Kidney epithelial cell (primary cell): ENCODE data around the gene XDH. TPM values are rescaled to one million over a fixed set of nuclear protein-coding genes. Genes with fewer than 3 reads are reported as not detected.

Source experiments
- DNase-seq: peaks from one replicate; pipeline ENCODE4 v3.0.0-alpha.2; 2010; ENCODE audit warnings: low read depth
- H3K27me3 ChIP-seq: 2 replicates; pipeline ENCODE4 v1.6.0; 2011; ENCODE audit warnings: low read length; ENCODE audit not compliant: control insufficient read depth, insufficient read depth
- H3K36me3 ChIP-seq: 2 replicates; pipeline ENCODE4 v1.5.1; 2011; ENCODE audit warnings: low read length; ENCODE audit not compliant: control insufficient read depth, insufficient read depth
- H3K4me3 ChIP-seq: 2 replicates; pipeline ENCODE4 v1.5.1; 2011; ENCODE audit warnings: low read depth, mild to moderate bottlenecking, control low read depth, low read length
- total RNA-seq: library from RNA; depleted of rRNA; stranded (reverse); fragments of >200 nt; gene quantifications from 2 replicates; pipeline ENCODE4 v1.2.3, GENCODE V29; 2015
- TF ChIP-seq, protein P1 (sequence below): IDR thresholded peaks from 2 replicates; pipeline ENCODE4 v1.5.1; 2011; ENCODE audit warnings: mild to moderate bottlenecking, moderate library complexity, low read length, control low read depth, inconsistent platforms; ENCODE audit not compliant: insufficient read depth, poor library complexity, severe bottlenecking

The XDH gene
- total RNA-seq, 1 donor from 2014 or later = 4.4 TPM

DNA sequence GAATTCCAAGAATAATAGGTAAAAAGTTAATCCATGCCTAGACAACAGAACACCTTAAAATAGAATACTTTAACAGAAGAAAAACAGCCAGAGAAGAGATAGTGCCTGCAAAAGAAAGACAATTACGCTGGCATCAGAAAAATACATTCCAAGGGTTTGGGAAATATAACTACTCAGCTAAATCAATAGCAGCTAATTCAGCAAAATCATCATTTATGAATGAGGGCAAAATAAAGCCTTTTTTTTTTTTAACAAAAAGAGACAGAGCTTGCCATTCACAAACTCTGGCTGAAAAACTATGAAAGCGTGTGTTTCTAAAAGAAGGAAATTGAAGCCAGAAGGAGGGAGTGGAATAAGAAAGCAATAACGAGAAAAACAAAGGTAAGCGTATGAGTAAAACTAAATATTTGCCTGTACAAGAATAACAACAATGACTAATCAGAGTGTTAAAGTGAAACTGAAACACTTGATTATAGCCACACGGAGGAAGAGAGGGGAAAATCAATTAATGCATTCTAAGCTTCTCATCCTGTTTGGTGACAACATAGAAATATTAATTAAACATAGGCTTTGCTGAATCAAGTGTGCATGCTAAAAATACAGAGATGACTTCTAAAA lies 90.4 kb downstream of the XDH start:
- Histone ChIP-seq H3K36me3 (no peaks in the 10 kb centered on the region), H3K27me3 (no peaks in the 10 kb centered on the region), H3K4me3 (no peak overlapping the region)
- DNase-seq = no peak
- TF ChIP-seq, protein P1, sequence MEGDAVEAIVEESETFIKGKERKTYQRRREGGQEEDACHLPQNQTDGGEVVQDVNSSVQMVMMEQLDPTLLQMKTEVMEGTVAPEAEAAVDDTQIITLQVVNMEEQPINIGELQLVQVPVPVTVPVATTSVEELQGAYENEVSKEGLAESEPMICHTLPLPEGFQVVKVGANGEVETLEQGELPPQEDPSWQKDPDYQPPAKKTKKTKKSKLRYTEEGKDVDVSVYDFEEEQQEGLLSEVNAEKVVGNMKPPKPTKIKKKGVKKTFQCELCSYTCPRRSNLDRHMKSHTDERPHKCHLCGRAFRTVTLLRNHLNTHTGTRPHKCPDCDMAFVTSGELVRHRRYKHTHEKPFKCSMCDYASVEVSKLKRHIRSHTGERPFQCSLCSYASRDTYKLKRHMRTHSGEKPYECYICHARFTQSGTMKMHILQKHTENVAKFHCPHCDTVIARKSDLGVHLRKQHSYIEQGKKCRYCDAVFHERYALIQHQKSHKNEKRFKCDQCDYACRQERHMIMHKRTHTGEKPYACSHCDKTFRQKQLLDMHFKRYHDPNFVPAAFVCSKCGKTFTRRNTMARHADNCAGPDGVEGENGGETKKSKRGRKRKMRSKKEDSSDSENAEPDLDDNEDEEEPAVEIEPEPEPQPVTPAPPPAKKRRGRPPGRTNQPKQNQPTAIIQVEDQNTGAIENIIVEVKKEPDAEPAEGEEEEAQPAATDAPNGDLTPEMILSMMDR = no peak

DNA sequence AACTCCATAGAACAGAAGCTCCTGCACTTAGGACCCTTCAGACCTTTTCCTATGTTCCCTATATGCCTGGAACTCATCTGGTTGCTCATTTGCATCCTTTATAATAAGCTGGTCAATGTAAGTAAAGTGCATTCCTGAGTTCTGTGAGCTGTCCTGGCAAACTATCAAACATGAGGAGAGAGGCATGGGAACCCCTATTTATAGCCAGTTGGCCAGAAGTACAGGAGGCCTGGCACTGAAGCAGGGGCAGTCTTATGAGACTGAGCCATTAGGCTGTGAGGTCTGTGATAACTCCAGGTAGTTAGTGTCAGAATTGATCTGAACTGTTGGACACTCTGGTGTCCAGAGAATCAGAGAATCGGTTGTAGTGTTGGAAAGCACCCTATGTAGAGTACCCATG lies 92.2 kb downstream of the XDH start:
- no peak for DNase-seq
- Histone ChIP-seq H3K27me3 (no peaks in the 10 kb centered on the region), H3K36me3 (no peaks in the 10 kb centered on the region), H3K4me3 (no peak overlapping the region)
- TF ChIP-seq, protein P1 = no peak

DNA sequence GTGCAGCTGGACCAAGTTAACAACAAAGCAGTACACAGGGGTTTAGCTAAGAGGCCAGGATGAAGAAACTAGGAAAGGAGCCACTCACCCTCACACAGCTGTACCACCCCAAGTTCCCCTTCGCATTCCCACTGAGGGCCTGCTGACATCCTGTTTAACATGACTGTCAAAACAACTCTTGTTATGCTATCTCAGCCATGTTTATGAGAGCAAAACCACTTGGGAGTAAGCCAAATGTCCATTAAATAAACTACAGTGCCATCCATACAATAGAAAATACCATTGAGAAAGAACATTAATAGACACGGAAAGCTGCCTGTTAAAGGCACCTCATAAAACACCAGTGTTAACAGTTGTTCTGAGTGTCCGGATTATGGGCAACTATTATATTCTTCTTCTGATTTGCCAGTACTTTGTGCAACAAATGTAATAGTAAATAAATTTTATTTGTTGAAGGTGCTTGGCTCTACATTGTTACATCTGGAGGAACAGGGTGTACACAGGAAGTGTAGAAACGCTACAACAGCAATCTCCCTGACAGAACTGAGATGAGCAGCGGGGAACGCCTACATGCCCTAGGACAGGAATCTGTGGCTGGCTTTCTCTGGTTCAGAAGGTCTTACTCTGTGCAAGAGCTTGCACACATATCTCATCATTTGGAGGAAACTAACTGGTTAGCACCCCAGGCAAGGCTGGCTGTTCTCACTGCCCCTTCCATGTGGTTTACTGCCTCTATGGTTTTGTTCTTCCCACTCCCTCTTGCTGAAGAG lies 95.0 kb downstream of the XDH start:
- H3K27me3 ChIP-seq = no peaks in the 10 kb centered on the region
- H3K36me3 ChIP-seq = no peaks in the 10 kb centered on the region
- no peak overlapping the region for H3K4me3 ChIP-seq
- DNase-seq = no peak
- TF ChIP-seq, protein P1 = no peak

DNA sequence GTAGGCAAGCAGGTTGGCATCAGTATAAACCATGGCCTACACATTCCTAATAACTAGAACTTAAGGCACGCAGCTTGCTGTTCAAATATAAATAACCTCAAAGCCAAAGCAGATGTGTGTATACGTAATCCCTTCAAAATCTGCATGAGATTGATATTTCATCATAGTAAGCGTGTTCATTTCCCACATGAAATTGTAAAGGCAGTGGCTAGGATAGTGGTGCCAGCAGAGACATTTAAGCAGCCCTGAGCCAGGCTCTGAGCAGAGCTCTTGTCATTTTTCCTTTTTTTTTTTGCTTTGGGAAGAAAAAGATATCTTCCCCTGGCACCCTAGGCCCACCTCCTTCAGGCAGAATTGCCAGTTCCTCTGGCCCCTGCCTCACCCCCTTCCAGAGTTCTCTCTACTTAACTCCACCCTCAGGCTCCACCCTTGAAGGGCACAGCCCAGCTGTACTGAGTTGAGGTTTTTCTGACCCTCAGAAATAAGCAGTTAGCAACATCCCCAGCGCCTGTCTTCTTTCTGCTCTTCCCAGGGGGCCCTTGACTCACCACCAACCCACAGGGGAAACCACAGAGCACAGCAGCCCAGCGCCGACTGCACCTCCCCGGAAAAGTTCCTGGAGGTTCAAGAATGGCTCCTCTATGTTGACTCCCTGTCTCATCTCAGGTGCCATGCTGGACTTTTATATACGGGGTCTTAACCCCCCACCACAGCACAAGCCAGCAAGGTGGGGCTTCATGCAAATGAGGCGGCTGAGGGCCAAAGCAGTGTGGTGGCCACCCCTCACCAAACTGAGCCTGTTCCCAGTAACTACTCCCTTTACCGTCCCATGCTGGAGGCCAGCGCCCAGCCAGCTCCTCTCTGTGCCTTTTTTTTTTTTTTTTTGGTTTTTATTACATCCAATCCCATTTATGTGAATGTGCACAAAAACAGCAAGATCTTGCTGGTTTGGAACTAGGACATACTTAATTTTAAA lies 95.9 kb downstream of the XDH start:
- TF ChIP-seq, protein P1 = no peak
- Histone ChIP-seq H3K4me3 (no peak overlapping the region), H3K27me3 (no peaks in the 10 kb centered on the region), H3K36me3 (no peaks in the 10 kb centered on the region)
- no peak for DNase-seq

DNA sequence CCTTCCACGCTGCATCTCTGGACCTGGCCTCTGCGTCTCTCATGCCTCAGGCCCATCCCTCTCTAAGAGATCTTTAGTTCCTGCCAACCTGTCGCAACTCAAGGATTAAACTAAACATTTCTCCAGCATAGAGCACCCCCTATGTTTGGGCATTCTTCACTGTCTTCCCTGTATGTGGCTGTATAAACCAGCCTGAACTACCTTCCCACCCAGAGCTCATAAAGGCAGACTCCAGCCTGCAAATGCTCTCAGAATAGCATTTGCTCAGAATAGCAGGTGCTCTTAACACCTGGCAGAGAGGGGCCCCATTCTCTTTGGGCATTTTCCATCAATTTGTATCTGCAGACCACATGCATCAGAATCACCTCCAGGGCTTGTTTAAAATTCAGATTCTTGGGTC lies 97.1 kb downstream of the XDH start:
- DNase-seq = no peak
- H3K27me3 ChIP-seq = no peaks in the 10 kb centered on the region
- TF ChIP-seq, protein P1 = no peak
- H3K36me3 ChIP-seq = no peaks in the 10 kb centered on the region
- no peak overlapping the region for H3K4me3 ChIP-seq
